Measurements from ENCODE around the gene AQR. TPM values are rescaled to one million over a fixed set of nuclear protein-coding genes. Genes with fewer than 3 reads are reported as not detected.

The AQR gene
- total and polyA plus RNA-seq, 4 donors, result 9.2 to 41.3 (median 19.6) TPM

- Histone ChIP-seq H3K4me1 (ENCODE audit: control insufficient read depth in 5 of 5, insufficient read depth in 5 of 5, low read length in 5 of 5) (peaks cover 0 to 45% (median 16%) of the 10 kb centered on the region in 5 donors), H3K27me3 (ENCODE audit: control insufficient read depth in 3 of 3, insufficient read depth in 3 of 3, low read length in 2 of 3) (no peaks in the 10 kb centered on the region), H3K36me3 (ENCODE audit: control insufficient read depth in 4 of 4, insufficient read depth in 4 of 4, low read length in 4 of 4) (peaks cover 0 to 5% (median 0%) of the 10 kb centered on the region in 4 donors), H3K4me3 (no peak overlapping the region), H3K27ac (ENCODE audit: low read depth in 1 of 2, low read length in 1 of 2) (no peak overlapping the region), H3K9ac (ENCODE audit: insufficient read depth in 1 of 2, low read length in 2 of 2) (no peak overlapping the region), H3K9me3 (ENCODE audit: control insufficient read depth in 4 of 4, insufficient read depth in 3 of 4, low read length in 3 of 4) (no peaks in the 10 kb centered on the region)
- DNase-seq, result no peak
- TF ChIP-seq CTCF (IDR thresholded peaks at IDR 0.05; ENCODE audit: control extremely low read depth, extremely low read depth), result no peak
- ATAC-seq (ENCODE audit: insufficient read depth, low FRiP score), result no peak
- 95 to 96% methylated on average over 3 of the region's 3 CpGs for WGBS, 2 donors
Measured at GRCh38 chr15:34851007-34851406, 118.5 kb downstream of the AQR start.

- Histone ChIP-seq H3K9ac (ENCODE audit: insufficient read depth in 1 of 2, low read length in 2 of 2) (no peak overlapping the region), H3K9me3 (ENCODE audit: control insufficient read depth in 4 of 4, insufficient read depth in 3 of 4, low read length in 3 of 4) (no peaks in the 10 kb centered on the region), H3K4me1 (ENCODE audit: control insufficient read depth in 5 of 5, insufficient read depth in 5 of 5, low read length in 5 of 5) (peaks cover 0 to 36% (median 13%) of the 10 kb centered on the region in 5 donors), H3K27ac (ENCODE audit: low read depth in 1 of 2, low read length in 1 of 2) (no peak overlapping the region), H3K27me3 (ENCODE audit: control insufficient read depth in 3 of 3, insufficient read depth in 3 of 3, low read length in 2 of 3) (no peaks in the 10 kb centered on the region), H3K4me3 (no peak overlapping the region), H3K36me3 (ENCODE audit: control insufficient read depth in 4 of 4, insufficient read depth in 4 of 4, low read length in 4 of 4) (no peaks in the 10 kb centered on the region)
- ATAC-seq (ENCODE audit: insufficient read depth, low FRiP score) (no peak), DNase-seq (no peak)
- TF ChIP-seq CTCF (IDR thresholded peaks at IDR 0.05; ENCODE audit: control extremely low read depth, extremely low read depth), result no peak
- 64 to 79% methylated on average over 10 of the region's 10 CpGs for WGBS, 2 donors
Measured at GRCh38 chr15:34850121-34850520, 119.4 kb downstream of the AQR start.

- no peak for TF ChIP-seq CTCF (IDR thresholded peaks at IDR 0.05; ENCODE audit: control extremely low read depth, extremely low read depth)
- H3K36me3 ChIP-seq (ENCODE audit: control insufficient read depth in 4 of 4, insufficient read depth in 4 of 4, low read length in 4 of 4), result no peaks in the 10 kb centered on the region
- no peaks in the 10 kb centered on the region for H3K9me3 ChIP-seq (ENCODE audit: control insufficient read depth in 4 of 4, insufficient read depth in 3 of 4, low read length in 3 of 4)
- peaks cover 0 to 34% (median 12%) of the 10 kb centered on the region in 5 donors for H3K4me1 ChIP-seq (ENCODE audit: control insufficient read depth in 5 of 5, insufficient read depth in 5 of 5, low read length in 5 of 5)
- H3K27ac ChIP-seq (ENCODE audit: low read depth in 1 of 2, low read length in 1 of 2), result no peak overlapping the region
- H3K4me3 ChIP-seq, result no peak overlapping the region
- 94 to 98% methylated on average over 3 of the region's 3 CpGs for WGBS, 2 donors
- no peak for ATAC-seq (ENCODE audit: insufficient read depth, low FRiP score)
- no peaks in the 10 kb centered on the region for H3K27me3 ChIP-seq (ENCODE audit: control insufficient read depth in 3 of 3, insufficient read depth in 3 of 3, low read length in 2 of 3)
- no peak overlapping the region for H3K9ac ChIP-seq (ENCODE audit: insufficient read depth in 1 of 2, low read length in 2 of 2)
- no peak for DNase-seq
Measured at GRCh38 chr15:34849364-34849959, 120.1 kb downstream of the AQR start.

GRCh38 chr15:34847598-34847997 is 121.9 kb downstream of the AQR start:
- TF ChIP-seq CTCF (IDR thresholded peaks at IDR 0.05; ENCODE audit: control extremely low read depth, extremely low read depth), result no peak
- Histone ChIP-seq H3K27me3 (ENCODE audit: control insufficient read depth in 3 of 3, insufficient read depth in 3 of 3, low read length in 2 of 3) (no peaks in the 10 kb centered on the region), H3K4me1 (ENCODE audit: control insufficient read depth in 5 of 5, insufficient read depth in 5 of 5, low read length in 5 of 5) (peaks cover 0 to 19% (median 4%) of the 10 kb centered on the region in 5 donors), H3K27ac (ENCODE audit: low read depth in 1 of 2, low read length in 1 of 2) (no peak overlapping the region), H3K36me3 (ENCODE audit: control insufficient read depth in 4 of 4, insufficient read depth in 4 of 4, low read length in 4 of 4) (no peaks in the 10 kb centered on the region), H3K4me3 (no peak overlapping the region), H3K9me3 (ENCODE audit: control insufficient read depth in 4 of 4, insufficient read depth in 3 of 4, low read length in 3 of 4) (no peaks in the 10 kb centered on the region), H3K9ac (ENCODE audit: insufficient read depth in 1 of 2, low read length in 2 of 2) (no peak overlapping the region)
- 67 to 69% methylated on average over 1 of the region's 1 CpG for WGBS, 2 donors
- no peak for ATAC-seq (ENCODE audit: insufficient read depth, low FRiP score)
- no peak for DNase-seq
